IMR-90 (cell line): Measurements from ENCODE around the gene MIB1. TPM values are rescaled to one million over a fixed set of nuclear protein-coding genes. Genes with fewer than 3 reads are reported as not detected.

ENCODE experiments used
- ATAC-seq: fragments of 200-7000 bp; cut with Tn5 transposase; 2 replicates; pipeline ENCODE4 v1.9.1; 2020; ENCODE audit warnings: low read depth, mild to moderate bottlenecking, moderate library complexity
- BruUV-seq: library from RNA; stranded (reverse); fragments of 400-500 nt; replicated peaks from 2 replicates; lab custom pipeline; 2021; lab: Mats Ljungman, UMichigan
- CTCF ChIA-PET: fragments of 300-600 bp; formaldehyde crosslinking; extraction: SDS; loops from one replicate; lab custom pipeline; 2021; ENCODE audit warnings: antibody characterized with exemption; lab: Yijun Ruan, JAX
- POLR2A ChIA-PET: fragments of 300-600 bp; sonication (Branson Sonifier 250); formaldehyde crosslinking; loops from one replicate; lab custom pipeline; 2022; ENCODE audit warnings: antibody characterized with exemption; ENCODE audit not compliant: unreplicated experiment; lab: Charles Lee
- DNase-seq: peaks from one replicate; pipeline ENCODE4 v3.0.0; 2013
- H2AFZ ChIP-seq: replicated peaks from 2 replicates; pipeline ENCODE3; 2013; ENCODE audit warnings: low read length, mild to moderate bottlenecking; ENCODE audit not compliant: poor library complexity
- H2AK5ac ChIP-seq: 2 replicates; pipeline ENCODE4 v1.6.1; 2013; ENCODE audit warnings: low read depth, low read length, inconsistent platforms
- H2AK9ac ChIP-seq: replicated peaks from 2 replicates; pipeline ENCODE3; 2013; ENCODE audit warnings: mild to moderate bottlenecking, low read depth, low read length, moderate library complexity; ENCODE audit not compliant: poor library complexity
- H2BK120ac ChIP-seq: 2 replicates; pipeline ENCODE4 v1.6.1; 2013; ENCODE audit warnings: low read depth, low read length, inconsistent platforms
- H2BK15ac ChIP-seq: 3 replicates; pipeline ENCODE4 v1.6.1; 2013; ENCODE audit warnings: low read depth, low read length, inconsistent platforms
- H2BK20ac ChIP-seq: 2 replicates; pipeline ENCODE4 v1.6.1; 2013; ENCODE audit warnings: low read depth, mild to moderate bottlenecking, inconsistent platforms, low read length, moderate library complexity
- H2BK5ac ChIP-seq: 2 replicates; pipeline ENCODE4 v1.6.1; 2013; ENCODE audit warnings: mild to moderate bottlenecking, low read depth, low read length, inconsistent platforms; ENCODE audit not compliant: poor library complexity, severe bottlenecking
- H3K14ac ChIP-seq: replicated peaks from 2 replicates; pipeline ENCODE4 v1.6.1; 2013; ENCODE audit warnings: low read depth, low read length, inconsistent platforms
- H3K18ac ChIP-seq: 2 replicates; pipeline ENCODE4 v1.6.1; 2013; ENCODE audit warnings: low read depth, low read length, control low read depth
- H3K23ac ChIP-seq: 2 replicates; pipeline ENCODE4 v1.6.1; 2013; ENCODE audit warnings: low read depth, low read length, inconsistent platforms
- H3K27ac ChIP-seq: 2 replicates; pipeline ENCODE4 v1.5.1; 2013; ENCODE audit warnings: mild to moderate bottlenecking, control low read depth, low read length; ENCODE audit not compliant: insufficient read depth
- H3K27me3 ChIP-seq: 2 replicates; pipeline ENCODE4 v1.6.1; 2013; ENCODE audit warnings: low read length; ENCODE audit not compliant: control insufficient read depth, insufficient read depth
- H3K36me3 ChIP-seq: 2 replicates; pipeline ENCODE4 v1.6.1; 2013; ENCODE audit warnings: low read length, mixed read lengths; ENCODE audit not compliant: control insufficient read depth, insufficient read depth
- H3K4ac ChIP-seq: 2 replicates; pipeline ENCODE4 v1.6.1; 2013; ENCODE audit warnings: low read depth, low read length, inconsistent platforms
- H3K4me1 ChIP-seq: 2 replicates; pipeline ENCODE4 v1.6.1; 2013; ENCODE audit warnings: low read length, mixed read lengths; ENCODE audit not compliant: control insufficient read depth, insufficient read depth
- H3K4me2 ChIP-seq: 2 replicates; pipeline ENCODE4 v1.6.1; 2013; ENCODE audit warnings: low read depth, mild to moderate bottlenecking, control low read depth, low read length, moderate library complexity
- H3K4me3 ChIP-seq: 2 replicates; pipeline ENCODE4 v1.5.1; 2013; ENCODE audit warnings: low read depth, mild to moderate bottlenecking, control low read depth, low read length, moderate library complexity; ENCODE audit not compliant: insufficient read depth
- H3K56ac ChIP-seq: 2 replicates; pipeline ENCODE4 v1.6.1; 2013; ENCODE audit warnings: low read length, inconsistent platforms; ENCODE audit not compliant: insufficient read depth; ENCODE audit errors: extremely low read depth
- H3K79me1 ChIP-seq, 2 experiments: 2 replicates each; pipeline ENCODE4 v1.6.1; 2013; ENCODE audit warnings: low read length in 2 of 2, inconsistent platforms in 1 of 2, low read depth in 1 of 2
- H3K9ac ChIP-seq: 2 replicates; pipeline ENCODE4 v1.6.1; 2013; ENCODE audit warnings: low read depth, low read length, control low read depth
- H3K9me1 ChIP-seq: 2 replicates; pipeline ENCODE4 v1.6.1; 2013; ENCODE audit warnings: low read length, inconsistent platforms; ENCODE audit not compliant: insufficient read depth
- H3K9me3 ChIP-seq: 2 replicates; pipeline ENCODE4 v1.6.1; 2013; ENCODE audit warnings: low read length; ENCODE audit not compliant: control insufficient read depth, insufficient read depth
- H4K20me1 ChIP-seq: 2 replicates; pipeline ENCODE4 v1.6.1; 2013; ENCODE audit warnings: low read length, inconsistent platforms; ENCODE audit not compliant: insufficient read depth
- H4K5ac ChIP-seq: 2 replicates; pipeline ENCODE4 v1.6.1; 2013; ENCODE audit warnings: mild to moderate bottlenecking, low read depth, low read length, control low read depth
- H4K8ac ChIP-seq, 2 experiments: 2 replicates each; pipeline ENCODE4 v1.6.1; 2013; ENCODE audit warnings: low read depth in 2 of 2, low read length in 2 of 2, control low read depth in 1 of 2, inconsistent platforms in 1 of 2
- H4K91ac ChIP-seq: 2 replicates; pipeline ENCODE4 v1.6.1; 2013; ENCODE audit warnings: low read depth, low read length, inconsistent platforms; ENCODE audit not compliant: insufficient read depth
- FOS ChIP-seq: fragments of 150-350 bp; IDR thresholded peaks from 2 replicates; pipeline ENCODE4 v1.6.1; 2016; ENCODE audit warnings: low read depth, low read length
- MXI1 ChIP-seq: IDR thresholded peaks from 2 replicates; pipeline ENCODE4 v1.6.1; 2012; ENCODE audit warnings: low read depth, mild to moderate bottlenecking, low read length, moderate library complexity, borderline replicate concordance
- NFE2L2 ChIP-seq: fragments of 150-350 bp; IDR thresholded peaks from 2 replicates; pipeline ENCODE4 v1.6.1; 2016; ENCODE audit warnings: low read depth, mild to moderate bottlenecking, low read length
- RAD21 ChIP-seq: IDR thresholded peaks from 2 replicates; pipeline ENCODE4 v1.6.1; 2012; ENCODE audit warnings: low read length, improper control_type of control experiment
- RCOR1 ChIP-seq: IDR thresholded peaks from 2 replicates; pipeline ENCODE4 v1.6.1; 2012; ENCODE audit warnings: mild to moderate bottlenecking, low read length, improper control_type of control experiment; ENCODE audit not compliant: insufficient replicate concordance
- RFX5 ChIP-seq: IDR thresholded peaks from 2 replicates; pipeline ENCODE4 v1.8.0; 2012; ENCODE audit warnings: low read depth, mild to moderate bottlenecking, low read length, moderate library complexity
- WGBS, 2 experiments: methylation state at CpG; one replicate each; pipeline versions ENCODE4 v1.1.5 to v1.1.7; 2013; ENCODE audit warnings: missing lambda C conversion rate in 2 of 2; ENCODE audit not compliant: insufficient read length in 1 of 2; ENCODE audit errors: extremely low coverage in 2 of 2; 5-methylcytosine and 5-hydroxymethylcytosine counted together
- dilution Hi-C: fragments of 300-500 bp; cut with HindIII; formaldehyde crosslinking; loops from one replicate; pipeline ENCODE4 v1.14.3; 2018; ENCODE audit warnings: low sequenced_read_pairs; ENCODE audit not compliant: unreplicated experiment
- in situ Hi-C: fragments of 300-500 bp; cut with MboI; formaldehyde crosslinking; loops from 3 replicates; pipeline ENCODE4 v1.14.3; 2019; ENCODE audit warnings: low sequenced_read_pairs, inconsistent platforms, mixed read lengths
- intact Hi-C: fragments of 100-400 bp; cut with micrococcal nuclease; formaldehyde crosslinking; loops from 2 replicates; pipeline ENCODE4 v1.10.0; 2022
- polyA plus RNA-seq, 3 experiments: library from polyadenylated mRNA; depleted of rRNA; stranded (reverse); fragments of >200 nt; gene quantifications; 2 replicates each; pipeline ENCODE4 v1.2.3, GENCODE V29; 2012; ENCODE audit warnings: low replicate concordance in 1 of 3
- total RNA-seq: library from RNA; depleted of rRNA; stranded (reverse); fragments of >200 nt; gene quantifications from 2 replicates; pipeline ENCODE4 v1.2.3, GENCODE V29; 2012
- TF ChIP-seq, protein P1 (sequence below): conservative IDR thresholded peaks from 2 replicates; pipeline ENCODE4 v1.5.1; 2012; ENCODE audit warnings: mild to moderate bottlenecking, low read depth, low read length, improper control_type of control experiment

MIB1 gene
- total and polyA plus RNA-seq, 2 of the 4 experiments (the other 2 are of a cell fraction): 5.9 to 80.1 TPM

DNA sequence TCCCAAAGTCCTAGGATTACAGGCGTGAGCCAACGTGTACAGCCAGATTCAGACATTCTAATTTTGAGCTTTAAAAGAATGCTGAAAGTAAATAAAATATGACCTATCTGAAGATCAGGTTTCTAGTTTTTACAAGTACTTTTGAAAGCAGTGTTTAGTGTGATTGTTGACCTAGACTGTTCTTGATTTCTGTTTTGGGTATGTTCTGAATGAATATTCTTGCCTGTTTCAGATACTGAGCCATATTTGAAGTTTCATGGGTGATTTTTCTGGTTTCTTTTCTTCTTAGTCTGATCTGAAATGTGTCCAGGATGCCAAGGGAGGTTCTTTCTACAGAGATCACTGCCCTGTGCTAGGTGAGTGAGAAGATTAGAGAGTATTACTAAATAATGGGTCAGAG lies 37.2 kb downstream of the MIB1 start:
- Histone ChIP-seq H4K5ac (no peak overlapping the region), H3K18ac (no peak overlapping the region), H3K14ac (no peak overlapping the region), H3K4ac (no peak overlapping the region), H2AFZ (no peak overlapping the region), H3K36me3 (peaks cover 8% of the 10 kb centered on the region), H2BK15ac (no peak overlapping the region), H3K4me3 (no peak overlapping the region), H2BK5ac (no peak overlapping the region), H3K79me1 (peaks cover 0 to 15% of the 10 kb centered on the region in 2 experiments; a peak in 2 of 4 replicates), H4K91ac (no peak overlapping the region), H2AK9ac (no peak overlapping the region), H3K23ac (no peak overlapping the region), H3K27me3 (no peaks in the 10 kb centered on the region), H3K56ac (no peak overlapping the region), H4K20me1 (no peaks in the 10 kb centered on the region), H3K4me2 (no peak overlapping the region), H3K9ac (no peak overlapping the region), H3K4me1 (peaks cover 2% of the 10 kb centered on the region; the same call in 1 of the 2 replicates), H2BK20ac (no peak overlapping the region), H3K9me3 (no peaks in the 10 kb centered on the region), H3K27ac (no peak overlapping the region), H2AK5ac (no peak overlapping the region), H3K9me1 (no peaks in the 10 kb centered on the region), H4K8ac (no peak overlapping the region), H2BK120ac (no peak overlapping the region)
- ChIA-PET CTCF (no interaction called here), POLR2A (no interaction called here)
- DNase-seq (no peak), ATAC-seq (no peak)
- no TSS peak for BruUV-seq
- WGBS, 2 experiments: 65% methylated on average over 2 of the region's 2 CpGs; no CpG with 5 or more reads in 1 of the 2 experiments
- TF ChIP-seq RCOR1: no peak
- TF ChIP-seq, protein P1, sequence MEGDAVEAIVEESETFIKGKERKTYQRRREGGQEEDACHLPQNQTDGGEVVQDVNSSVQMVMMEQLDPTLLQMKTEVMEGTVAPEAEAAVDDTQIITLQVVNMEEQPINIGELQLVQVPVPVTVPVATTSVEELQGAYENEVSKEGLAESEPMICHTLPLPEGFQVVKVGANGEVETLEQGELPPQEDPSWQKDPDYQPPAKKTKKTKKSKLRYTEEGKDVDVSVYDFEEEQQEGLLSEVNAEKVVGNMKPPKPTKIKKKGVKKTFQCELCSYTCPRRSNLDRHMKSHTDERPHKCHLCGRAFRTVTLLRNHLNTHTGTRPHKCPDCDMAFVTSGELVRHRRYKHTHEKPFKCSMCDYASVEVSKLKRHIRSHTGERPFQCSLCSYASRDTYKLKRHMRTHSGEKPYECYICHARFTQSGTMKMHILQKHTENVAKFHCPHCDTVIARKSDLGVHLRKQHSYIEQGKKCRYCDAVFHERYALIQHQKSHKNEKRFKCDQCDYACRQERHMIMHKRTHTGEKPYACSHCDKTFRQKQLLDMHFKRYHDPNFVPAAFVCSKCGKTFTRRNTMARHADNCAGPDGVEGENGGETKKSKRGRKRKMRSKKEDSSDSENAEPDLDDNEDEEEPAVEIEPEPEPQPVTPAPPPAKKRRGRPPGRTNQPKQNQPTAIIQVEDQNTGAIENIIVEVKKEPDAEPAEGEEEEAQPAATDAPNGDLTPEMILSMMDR: no peak
- no peak for TF ChIP-seq NFE2L2
- TF ChIP-seq MXI1: no peak
- TF ChIP-seq RAD21: no peak
- no peak for TF ChIP-seq RFX5
- no peak for TF ChIP-seq FOS
- in situ Hi-C loops (no loop called here), intact Hi-C loops (no loop called here), dilution Hi-C loops (no loop called here)
